Stimulated activated CD8-positive, alpha-beta memory T cell treated with anti-CD3 and anti-CD28 coated beads, Interleukin-12 subunit alpha, Interleukin-12 subunit beta, amount 100 ng/mL, for 1 hour (primary cell): ENCODE measurements around the gene LRP2BP.
"Not testable (repeated sequence)": the region's sequence is repeated elsewhere in the genome, so short reads cannot be mapped to it uniquely, and the experiment has no call there.

Source experiments
- DNase-seq: peaks from one replicate; pipeline ENCODE4 v3.0.0-alpha.2; 2020; ENCODE audit warnings: low read depth

Gene LRP2BP

DNA sequence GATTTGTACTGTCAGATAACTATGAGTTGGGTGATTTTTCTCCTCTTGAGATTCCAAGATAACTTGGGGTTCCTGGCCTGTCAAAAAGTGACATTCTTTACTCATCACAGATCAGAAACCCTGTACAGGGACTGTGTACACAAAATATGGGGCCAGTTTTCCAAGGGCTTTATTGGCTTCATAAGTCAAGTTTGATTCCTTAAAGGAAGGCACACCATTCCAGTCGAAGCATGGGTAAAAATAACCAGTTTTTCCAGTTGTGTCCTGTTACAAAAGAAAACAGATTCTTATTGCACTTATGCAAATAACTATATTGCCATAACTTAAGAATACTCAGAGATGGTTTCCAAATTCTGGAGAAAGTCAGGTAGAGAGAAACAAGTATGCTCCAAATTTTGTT lies 70.0 kb downstream of the LRP2BP start:
- DNase-seq, result not testable (repeated sequence)

DNA sequence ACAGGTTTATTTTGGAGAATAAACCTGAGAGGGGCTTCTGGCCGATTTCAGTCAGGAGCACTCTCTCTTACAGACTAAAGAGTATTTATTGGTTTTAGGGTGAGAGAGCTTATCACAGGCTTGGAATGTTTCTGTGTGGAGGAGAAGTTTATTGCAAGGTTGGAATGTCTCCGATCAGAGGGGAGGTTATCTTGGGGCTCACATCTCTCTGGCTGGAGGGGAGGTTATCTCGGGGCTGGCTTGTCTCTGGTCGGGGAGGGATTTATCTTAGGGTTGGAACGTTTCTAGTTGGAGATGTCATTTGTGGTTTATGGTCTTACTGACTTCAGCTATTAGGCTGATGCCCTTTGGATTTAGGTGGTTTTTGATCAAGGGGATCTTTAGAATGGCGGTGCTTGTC lies 71.4 kb downstream of the LRP2BP start:
- DNase-seq, result not testable (repeated sequence)

DNA sequence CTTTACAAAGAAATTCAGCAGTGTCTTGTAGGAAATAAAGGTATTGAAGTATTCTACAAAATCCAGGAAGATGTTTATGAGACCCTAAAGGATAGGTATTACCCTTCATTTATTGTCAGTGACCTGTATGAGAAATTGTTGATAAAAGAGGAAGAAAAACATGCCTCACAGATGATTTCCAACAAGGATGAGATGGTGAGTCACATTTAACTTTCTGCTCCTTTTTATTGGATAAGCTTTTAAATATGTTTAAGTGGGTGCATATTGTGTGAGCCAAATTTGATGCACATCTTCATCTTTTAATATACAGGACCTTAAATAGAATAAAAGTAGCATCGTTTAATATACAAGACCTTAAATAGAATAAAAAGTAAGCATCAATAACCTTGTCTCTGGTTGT lies 72.1 kb downstream of the LRP2BP start:
- DNase-seq, result no peak

DNA sequence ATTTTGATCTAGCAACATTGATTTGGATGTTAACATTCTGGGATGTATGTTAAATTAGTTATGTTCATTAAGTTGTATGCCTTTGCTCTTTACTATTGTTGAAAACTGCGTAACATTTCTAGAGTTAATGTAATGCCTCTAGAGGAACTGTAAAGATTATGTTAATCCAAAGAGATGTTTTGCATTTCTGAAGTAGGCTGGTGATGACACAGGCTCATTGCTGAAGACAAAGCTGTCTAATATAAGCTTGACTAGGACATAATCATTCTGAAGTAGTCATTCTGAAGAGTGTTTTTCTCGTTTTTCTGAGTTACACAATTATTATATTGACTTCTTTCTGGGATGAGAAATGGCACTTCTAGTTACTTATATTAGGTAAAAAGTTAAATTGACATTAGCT lies 72.9 kb downstream of the LRP2BP start:
- DNase-seq, result no peak

DNA sequence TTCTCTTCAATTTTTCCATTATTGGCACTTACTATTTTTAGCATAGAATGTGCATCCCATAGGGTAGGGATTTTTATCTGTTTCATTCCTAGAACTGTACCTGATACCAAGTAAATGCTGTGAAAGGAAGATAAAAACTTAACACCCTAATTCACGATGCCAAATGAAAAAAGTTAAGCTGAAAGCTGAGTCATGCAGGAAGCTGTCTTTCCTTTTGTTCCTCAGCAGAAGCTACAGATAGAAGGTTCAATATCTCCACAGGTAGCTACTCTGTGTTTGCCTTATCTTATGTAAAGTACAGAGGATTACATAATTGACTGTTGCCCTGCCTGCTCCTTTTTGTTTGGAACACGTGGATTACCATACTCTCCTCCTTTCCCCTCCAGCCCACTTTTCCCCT lies 77.0 kb downstream of the LRP2BP start:
- DNase-seq, result no peak

DNA sequence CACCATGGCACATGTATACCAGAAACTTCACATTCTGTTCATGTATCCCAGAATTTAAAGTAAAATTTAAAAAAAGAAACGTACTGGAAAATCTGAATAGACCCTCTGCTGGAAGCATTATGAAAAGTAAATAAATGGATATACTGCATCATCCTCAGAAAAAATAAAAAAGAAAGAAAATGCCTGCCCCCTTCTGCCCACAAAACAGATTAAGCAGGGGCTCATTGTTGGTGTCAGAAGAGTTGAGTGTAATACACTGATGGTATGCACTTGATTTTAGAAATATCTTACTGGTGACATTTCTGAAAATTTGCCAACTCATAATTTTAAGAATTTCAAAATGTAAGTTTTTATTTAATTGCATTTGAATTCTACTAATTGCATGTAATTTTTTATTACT lies 77.8 kb downstream of the LRP2BP start:
- DNase-seq, result no peak

DNA sequence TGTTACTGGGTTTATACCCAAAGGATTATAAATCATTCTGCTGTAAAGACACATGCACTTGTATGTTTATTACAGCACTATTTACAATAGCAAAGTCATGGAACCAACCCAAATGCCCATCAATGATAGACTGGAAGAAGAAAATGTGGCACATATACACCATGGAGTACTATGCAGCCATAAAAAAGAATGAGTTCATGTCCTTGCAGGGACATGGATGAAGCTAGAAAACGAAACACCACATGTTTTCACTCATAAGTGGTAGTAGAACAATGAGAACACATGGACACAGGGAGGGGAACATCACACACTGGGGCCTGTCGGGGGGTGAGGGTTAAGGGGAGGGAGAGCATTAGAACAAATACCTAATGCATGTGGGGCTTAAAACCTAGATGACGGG lies 78.3 kb downstream of the LRP2BP start:
- not testable (repeated sequence) for DNase-seq
